ENCODE measurements around the gene TEX11.
"Not testable (repeated sequence)": the region's sequence is repeated elsewhere in the genome, so short reads cannot be mapped to it uniquely, and the experiment has no call there.

TEX11 gene

GRCh38 chrX:70908541-70908940 lies at the start of gene TEX11:
Gene TEX11 (minus strand): TSS chrX:70908711. CDS start chrX:70907789, 922 bp downstream.
- DNase-seq = no peak

DNA sequence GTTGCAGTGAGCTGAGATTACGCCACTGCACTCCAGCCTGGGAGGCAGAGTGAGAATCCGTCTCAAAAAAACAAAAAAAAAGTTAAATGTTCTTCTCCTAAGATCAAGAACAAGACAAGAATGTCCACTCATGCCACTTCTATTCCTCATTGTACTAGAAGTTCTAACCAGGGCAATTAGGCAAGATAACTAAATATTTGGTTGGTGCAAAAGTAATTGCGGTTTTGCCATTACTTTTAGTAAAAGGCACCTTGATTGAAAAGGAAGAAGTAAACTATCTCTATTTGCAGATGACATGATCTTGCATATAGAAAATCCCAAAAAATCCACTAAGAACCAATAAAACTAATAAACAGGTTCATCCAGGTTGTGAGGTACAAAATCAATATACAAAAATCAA lies 46.4 kb upstream of the TEX11 start:
- DNase-seq = no peak

GRCh38 chrX:70924294-70924911 lies 15.9 kb upstream of the TEX11 start:
- no peak for DNase-seq

GRCh38 chrX:70922774-70923473 lies 14.4 kb upstream of the TEX11 start:
- no peak for DNase-seq

GRCh38 chrX:70921709-70922352 lies 13.3 kb upstream of the TEX11 start:
- no peak for DNase-seq

DNA sequence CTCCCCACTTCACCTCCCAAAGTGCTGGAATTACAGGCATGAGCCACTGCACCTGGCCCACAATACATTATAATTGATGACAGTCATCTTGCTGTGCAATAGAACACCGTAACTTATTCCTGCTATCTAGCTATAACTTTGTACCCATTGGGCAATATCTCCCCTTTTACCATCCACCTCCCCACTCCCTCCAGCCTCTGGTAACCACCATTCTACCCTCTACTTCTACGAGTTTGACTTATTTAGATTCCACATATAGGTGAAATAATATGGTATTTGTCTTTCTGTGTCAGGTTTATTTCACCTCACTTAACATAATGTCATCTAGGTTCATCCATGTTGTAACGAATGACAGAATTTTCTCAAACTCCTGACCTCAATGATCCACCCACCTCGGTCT lies 8.2 kb upstream of the TEX11 start:
- DNase-seq = no peak

GRCh38 chrX:70907900-70908299 lies 611 bp downstream of the TEX11 start:
- no peak for DNase-seq

GRCh38 chrX:70901465-70901864 lies 7.0 kb downstream of the TEX11 start:
- no peak for DNase-seq

GRCh38 chrX:70890441-70890840 lies 18.1 kb downstream of the TEX11 start:
- not testable (repeated sequence) for DNase-seq

DNA sequence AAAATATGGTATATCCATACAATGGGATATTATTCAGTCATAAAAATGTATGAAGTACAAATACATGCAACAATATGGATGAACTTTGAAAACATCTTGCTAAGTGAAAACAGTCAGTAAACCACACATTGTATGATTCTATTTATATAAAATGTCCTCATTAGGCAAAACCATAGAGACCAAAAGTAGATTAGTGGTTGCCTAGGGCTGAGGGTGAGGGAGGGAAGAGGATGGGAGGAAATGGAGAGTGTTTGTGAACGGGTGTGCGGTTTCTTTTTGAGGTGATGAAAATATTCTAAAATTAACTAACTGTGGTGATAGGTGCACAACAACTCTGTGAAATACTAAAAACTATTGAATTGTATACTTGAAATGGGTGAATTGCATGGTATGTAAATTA lies 29.6 kb downstream of the TEX11 start:
- no peak for DNase-seq

DNA sequence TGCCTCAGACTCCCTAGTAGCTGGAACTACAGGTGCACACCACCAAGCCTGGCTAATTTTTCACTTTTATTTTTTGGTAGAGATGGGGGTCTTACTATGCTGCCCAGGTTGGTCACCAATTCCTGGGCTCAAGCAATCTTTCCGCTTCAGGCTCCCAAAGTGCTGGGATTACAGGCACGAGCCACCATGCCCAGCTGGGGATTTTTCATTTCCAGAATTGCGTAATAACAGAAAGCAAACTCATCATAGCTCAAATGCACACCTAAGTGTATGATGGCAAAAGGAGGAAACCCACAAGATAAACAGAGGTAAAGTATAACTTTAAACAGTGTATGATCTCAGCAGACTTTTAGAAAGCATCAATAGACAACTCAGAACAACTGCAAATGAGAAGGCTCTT lies 56.2 kb downstream of the TEX11 start:
- DNase-seq = no peak

DNA sequence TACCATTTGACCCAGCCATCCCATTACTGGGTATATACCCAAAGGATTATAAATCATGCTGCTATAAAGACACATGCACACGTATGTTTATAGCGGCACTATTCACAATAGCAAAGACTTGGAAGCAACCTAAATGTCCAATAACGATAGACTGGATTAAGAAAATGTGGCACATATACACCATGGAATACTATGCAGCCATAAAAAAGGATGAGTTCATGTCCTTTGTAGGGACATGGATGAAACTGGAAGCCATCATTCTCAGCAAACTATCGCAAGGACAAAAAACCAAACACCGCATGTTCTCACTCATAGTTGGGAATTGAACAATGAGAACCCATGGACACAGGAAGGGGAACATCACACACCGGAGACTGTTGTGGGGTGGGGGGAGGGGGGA lies 64.4 kb downstream of the TEX11 start:
- DNase-seq = not testable (repeated sequence)

DNA sequence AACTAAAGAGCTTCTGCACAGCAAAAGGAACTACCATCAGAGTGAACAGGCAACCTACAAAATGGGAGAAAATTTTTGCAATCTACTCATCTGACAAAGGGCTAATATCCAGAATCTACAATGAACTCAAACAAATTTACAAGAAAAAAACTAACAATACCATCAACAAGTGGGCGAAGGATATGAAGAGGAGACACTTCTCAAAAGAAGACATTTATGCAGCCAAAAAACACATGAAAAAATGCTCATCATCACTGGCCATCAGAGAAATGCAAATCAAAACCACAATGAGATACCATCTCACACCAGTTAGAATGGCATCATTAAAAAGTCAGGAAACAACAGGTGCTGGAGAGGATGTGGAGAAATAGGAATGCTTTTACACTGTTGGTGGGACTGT lies 64.9 kb downstream of the TEX11 start:
- not testable (repeated sequence) for DNase-seq

GRCh38 chrX:70834589-70834988 lies 73.9 kb downstream of the TEX11 start:
- no peak for DNase-seq

- DNase-seq = peak; percentile 39
Measured at GRCh38 chrX:70826715-70827114, 81.8 kb downstream of the TEX11 start.

- no peak for DNase-seq
Measured at GRCh38 chrX:70825366-70825765, 83.1 kb downstream of the TEX11 start.

GRCh38 chrX:70808942-70809940 lies 99.3 kb downstream of the TEX11 start:
- no peak for DNase-seq

DNA sequence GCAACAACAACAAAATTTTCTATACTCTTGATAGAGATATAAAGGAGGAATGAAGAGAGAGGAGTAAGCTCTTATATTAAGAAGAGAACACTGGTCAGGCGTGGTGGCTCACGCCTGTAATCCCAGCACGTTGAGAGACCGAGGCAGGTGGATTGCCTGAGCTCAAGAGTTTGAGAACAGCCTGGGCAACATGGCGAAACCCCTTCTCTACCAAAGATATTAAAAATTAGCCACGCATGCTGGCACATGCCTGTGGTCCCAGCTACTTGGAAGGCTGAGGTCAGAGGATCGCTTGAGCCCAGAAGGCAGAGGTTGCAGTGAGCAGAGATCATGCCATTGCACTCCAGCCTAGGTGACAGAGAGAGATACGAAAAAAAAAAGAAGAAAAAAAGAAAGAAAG lies 102.4 kb downstream of the TEX11 start:
- DNase-seq = no peak

DNA sequence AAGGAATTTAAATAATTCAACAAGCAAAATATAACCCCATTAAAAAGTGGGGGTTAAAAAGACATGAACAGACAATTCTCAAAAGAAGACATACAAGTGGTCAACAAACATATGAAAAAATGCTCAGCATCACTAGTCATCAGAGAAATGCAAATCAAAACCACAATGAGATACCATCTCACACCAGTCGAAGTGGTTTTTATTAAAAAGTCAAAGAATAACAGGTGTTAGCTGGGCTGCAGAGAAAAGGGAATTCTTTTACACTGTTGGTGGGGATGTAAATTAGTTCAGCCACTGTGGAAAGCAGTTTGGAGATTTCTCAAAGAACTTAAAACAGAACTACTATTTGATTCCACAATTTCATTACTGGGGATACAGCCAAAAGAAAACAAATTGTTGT lies 111.8 kb downstream of the TEX11 start:
- DNase-seq = not testable (repeated sequence)

DNA sequence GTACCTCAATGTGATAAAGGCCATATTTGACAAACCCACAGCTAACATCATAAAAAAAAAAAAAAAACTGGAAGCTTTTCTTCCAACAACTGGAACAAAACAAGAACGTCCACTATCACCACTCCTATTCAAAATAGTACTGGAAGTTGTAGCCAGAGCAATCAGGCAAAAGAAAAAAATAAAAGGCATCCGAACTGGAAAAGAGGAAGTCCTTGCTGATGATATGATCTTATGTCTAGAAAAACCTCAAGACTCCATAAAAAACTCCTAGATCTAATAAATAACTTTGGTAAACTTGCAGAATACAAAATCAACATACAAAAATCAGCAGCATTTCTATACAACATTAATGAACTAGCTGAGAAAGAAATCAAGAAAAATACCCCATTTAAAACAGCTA lies 134.3 kb downstream of the TEX11 start:
- no peak for DNase-seq

DNA sequence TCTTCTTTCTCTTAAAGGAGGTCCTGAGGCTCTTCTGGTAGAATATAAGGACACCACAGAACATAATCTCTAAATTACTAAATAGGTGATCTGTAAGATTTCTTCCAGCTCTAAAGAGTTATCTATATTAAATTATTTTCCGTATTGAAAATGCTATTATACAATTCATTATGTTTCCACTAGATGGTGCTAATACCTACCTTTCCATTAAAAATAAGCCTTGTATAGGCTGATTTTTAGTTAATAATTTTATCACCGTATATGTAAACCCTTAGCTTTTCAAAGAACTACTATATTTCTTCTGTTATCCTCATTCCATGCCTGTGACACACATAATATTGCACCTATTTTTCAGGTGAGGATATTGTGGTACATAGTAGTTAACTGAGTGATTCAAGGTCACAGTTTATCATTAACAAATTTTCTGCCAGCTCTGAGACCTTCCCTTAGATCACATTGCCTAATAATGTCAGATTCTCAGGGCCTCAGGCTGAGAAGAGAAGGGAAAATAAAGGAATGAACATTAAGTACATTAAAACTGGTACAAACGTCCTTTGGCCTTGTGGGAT lies 138.8 kb downstream of the TEX11 start:
- peak; percentile 3 for DNase-seq

DNA sequence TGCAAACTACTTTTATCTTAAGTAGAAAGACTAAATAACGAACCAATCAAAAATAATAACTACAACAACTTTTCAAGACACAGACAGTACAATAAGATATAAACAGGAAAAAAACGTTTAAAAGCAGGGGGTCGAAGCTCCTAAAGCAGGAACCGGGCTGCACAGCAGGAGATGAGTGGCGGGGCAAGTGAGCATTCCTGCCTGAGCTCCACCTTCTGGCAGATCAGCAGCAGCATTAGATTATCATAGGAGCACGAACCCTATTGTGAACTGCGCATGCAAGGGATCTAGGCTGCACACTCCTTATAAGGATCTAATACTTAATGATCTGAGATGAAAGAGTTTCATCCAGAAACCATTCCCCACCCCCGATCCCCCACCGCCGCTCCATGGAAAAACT lies 146.2 kb downstream of the TEX11 start:
- DNase-seq = no peak

DNA sequence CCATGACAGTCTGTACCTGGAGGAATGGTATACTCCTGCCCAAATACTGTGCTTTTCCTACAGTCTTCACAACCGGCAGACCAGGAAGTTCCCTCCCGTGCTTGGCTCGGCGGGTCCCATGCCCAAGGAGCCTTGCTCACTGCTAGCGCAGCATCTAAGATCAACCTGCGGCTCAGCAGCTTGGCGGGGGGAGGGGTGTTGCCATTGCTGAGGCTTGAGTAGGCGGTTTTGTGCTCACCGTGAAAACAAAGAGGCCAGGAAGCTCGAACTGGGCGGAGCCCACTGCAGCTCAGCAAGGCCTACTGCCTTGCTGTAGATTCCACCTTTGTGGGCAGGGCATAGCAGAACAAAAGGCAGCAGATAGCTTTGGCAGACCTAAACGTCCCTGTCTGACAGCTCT lies 152.7 kb downstream of the TEX11 start:
- no peak for DNase-seq
